ENCODE results near the gene LETM1. TPM values are rescaled to one million over a fixed set of nuclear protein-coding genes. Genes with fewer than 3 reads are reported as not detected.

Gene LETM1
- total and polyA plus RNA-seq, 2 of the 13 experiments (the other 11 are each of a cell fraction or from before 2014, with no cell fraction given): 9.7 to 41.6 TPM

DNA sequence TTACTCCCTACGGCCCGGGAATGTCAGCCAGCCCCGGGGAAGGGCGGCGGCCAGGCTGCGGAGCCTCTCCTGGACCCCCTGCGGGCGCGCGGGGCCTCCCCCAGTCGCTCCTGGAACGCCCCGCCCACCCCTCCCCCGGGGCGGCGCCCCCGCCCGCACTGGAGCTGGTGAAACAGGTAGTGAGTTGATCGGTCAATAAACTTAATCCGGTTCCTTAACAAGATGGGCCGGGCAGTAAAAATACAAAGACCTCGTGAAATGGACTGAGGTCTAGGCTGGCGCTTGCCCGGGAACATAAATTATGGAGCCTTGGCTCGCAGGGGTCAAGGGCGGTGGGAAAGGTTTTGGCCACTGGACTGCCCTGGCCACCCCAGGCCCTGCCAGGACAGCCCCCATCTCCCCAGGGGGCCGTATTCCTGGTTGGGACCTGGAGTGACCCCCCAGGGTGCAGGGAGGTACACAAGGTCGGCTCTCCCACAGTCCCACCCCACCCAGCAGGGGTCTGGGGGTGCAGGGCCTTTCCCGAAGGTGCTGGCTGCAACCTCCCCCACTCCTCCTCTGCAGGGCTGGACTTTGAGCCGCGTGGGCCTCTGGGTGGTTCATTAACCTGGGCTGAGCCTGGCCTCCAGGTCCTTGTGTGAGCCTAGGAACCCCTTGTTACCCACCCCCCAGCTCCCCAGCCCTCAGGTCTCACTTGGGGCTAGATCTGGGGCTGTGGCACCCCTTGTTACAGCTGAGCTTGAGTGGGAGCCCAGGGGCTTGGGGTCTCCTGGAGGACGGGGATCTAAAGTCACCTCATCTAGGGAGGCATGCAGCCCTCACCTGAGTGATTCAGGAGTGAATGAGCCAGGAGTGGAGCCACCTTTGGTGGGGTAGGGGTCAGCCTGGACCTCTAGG is 60.4 kb downstream of the LETM1 start (continued):
- TF ChIP-seq, protein P1, sequence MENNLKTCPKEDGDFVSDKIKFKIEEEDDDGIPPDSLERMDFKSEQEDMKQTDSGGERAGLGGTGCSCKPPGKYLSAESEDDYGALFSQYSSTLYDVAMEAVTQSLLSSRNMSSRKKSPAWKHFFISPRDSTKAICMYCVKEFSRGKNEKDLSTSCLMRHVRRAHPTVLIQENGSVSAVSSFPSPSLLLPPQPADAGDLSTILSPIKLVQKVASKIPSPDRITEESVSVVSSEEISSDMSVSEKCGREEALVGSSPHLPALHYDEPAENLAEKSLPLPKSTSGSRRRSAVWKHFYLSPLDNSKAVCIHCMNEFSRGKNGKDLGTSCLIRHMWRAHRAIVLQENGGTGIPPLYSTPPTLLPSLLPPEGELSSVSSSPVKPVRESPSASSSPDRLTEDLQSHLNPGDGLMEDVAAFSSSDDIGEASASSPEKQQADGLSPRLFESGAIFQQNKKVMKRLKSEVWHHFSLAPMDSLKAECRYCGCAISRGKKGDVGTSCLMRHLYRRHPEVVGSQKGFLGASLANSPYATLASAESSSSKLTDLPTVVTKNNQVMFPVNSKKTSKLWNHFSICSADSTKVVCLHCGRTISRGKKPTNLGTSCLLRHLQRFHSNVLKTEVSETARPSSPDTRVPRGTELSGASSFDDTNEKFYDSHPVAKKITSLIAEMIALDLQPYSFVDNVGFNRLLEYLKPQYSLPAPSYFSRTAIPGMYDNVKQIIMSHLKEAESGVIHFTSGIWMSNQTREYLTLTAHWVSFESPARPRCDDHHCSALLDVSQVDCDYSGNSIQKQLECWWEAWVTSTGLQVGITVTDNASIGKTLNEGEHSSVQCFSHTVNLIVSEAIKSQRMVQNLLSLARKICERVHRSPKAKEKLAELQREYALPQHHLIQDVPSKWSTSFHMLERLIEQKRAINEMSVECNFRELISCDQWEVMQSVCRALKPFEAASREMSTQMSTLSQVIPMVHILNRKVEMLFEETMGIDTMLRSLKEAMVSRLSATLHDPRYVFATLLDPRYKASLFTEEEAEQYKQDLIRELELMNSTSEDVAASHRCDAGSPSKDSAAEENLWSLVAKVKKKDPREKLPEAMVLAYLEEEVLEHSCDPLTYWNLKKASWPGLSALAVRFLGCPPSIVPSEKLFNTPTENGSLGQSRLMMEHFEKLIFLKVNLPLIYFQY (CRISPR knock-in tag; IDR thresholded peaks at IDR 0.05; ENCODE audit: borderline replicate concordance): peak; percentile 58; the same call in 1 of the 2 replicates
- TF ChIP-seq HIVEP1 (CRISPR knock-in tag; IDR thresholded peaks at IDR 0.05) (peak; percentile 94), SP140L (CRISPR knock-in tag; IDR thresholded peaks at IDR 0.05; ENCODE audit: borderline replicate concordance) (0 out of 2 replicates have a peak, but pooled peaks have one; percentile 53), FOXK1 (CRISPR knock-in tag; IDR thresholded peaks at IDR 0.05; ENCODE audit: borderline replicate concordance, low read depth) (no peak), ZBTB1 (CRISPR knock-in tag; IDR thresholded peaks at IDR 0.05; ENCODE audit: borderline replicate concordance) (no peak), ZKSCAN5 (CRISPR knock-in tag; IDR thresholded peaks at IDR 0.05) (0 out of 2 replicates have a peak, but pooled peaks have one; percentile 18), ZBTB20 (CRISPR knock-in tag; IDR thresholded peaks at IDR 0.05; ENCODE audit: borderline replicate concordance, low read depth) (no peak), GABPA (IDR thresholded peaks at IDR 0.05; ENCODE audit: low read depth, low read length) (no peak), GABPA (CRISPR knock-in tag; IDR thresholded peaks at IDR 0.05; ENCODE audit: low read depth) (peak; percentile 34; the same call in 1 of the 2 replicates)
- TF ChIP-seq, protein P2, sequence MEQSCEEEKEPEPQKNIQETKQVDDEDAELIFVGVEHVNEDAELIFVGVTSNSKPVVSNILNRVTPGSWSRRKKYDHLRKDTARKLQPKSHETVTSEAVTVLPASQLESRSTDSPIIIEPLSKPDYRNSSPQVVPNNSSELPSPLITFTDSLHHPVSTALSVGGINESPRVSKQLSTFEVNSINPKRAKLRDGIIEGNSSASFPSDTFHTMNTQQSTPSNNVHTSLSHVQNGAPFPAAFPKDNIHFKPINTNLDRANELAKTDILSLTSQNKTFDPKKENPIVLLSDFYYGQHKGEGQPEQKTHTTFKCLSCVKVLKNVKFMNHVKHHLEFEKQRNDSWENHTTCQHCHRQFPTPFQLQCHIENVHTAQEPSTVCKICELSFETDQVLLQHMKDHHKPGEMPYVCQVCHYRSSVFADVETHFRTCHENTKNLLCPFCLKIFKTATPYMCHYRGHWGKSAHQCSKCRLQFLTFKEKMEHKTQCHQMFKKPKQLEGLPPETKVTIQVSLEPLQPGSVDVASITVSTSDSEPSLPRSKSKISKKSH (CRISPR knock-in tag; IDR thresholded peaks at IDR 0.05; ENCODE audit: borderline replicate concordance): peak; percentile 82; the same call in 1 of the 2 replicates
- TF ChIP-seq, protein P3, sequence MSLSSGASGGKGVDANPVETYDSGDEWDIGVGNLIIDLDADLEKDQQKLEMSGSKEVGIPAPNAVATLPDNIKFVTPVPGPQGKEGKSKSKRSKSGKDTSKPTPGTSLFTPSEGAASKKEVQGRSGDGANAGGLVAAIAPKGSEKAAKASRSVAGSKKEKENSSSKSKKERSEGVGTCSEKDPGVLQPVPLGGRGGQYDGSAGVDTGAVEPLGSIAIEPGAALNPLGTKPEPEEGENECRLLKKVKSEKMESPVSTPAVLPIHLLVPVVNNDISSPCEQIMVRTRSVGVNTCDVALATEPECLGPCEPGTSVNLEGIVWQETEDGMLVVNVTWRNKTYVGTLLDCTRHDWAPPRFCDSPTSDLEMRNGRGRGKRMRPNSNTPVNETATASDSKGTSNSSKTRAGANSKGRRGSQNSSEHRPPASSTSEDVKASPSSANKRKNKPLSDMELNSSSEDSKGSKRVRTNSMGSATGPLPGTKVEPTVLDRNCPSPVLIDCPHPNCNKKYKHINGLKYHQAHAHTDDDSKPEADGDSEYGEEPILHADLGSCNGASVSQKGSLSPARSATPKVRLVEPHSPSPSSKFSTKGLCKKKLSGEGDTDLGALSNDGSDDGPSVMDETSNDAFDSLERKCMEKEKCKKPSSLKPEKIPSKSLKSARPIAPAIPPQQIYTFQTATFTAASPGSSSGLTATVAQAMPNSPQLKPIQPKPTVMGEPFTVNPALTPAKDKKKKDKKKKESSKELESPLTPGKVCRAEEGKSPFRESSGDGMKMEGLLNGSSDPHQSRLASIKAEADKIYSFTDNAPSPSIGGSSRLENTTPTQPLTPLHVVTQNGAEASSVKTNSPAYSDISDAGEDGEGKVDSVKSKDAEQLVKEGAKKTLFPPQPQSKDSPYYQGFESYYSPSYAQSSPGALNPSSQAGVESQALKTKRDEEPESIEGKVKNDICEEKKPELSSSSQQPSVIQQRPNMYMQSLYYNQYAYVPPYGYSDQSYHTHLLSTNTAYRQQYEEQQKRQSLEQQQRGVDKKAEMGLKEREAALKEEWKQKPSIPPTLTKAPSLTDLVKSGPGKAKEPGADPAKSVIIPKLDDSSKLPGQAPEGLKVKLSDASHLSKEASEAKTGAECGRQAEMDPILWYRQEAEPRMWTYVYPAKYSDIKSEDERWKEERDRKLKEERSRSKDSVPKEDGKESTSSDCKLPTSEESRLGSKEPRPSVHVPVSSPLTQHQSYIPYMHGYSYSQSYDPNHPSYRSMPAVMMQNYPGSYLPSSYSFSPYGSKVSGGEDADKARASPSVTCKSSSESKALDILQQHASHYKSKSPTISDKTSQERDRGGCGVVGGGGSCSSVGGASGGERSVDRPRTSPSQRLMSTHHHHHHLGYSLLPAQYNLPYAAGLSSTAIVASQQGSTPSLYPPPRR (CRISPR knock-in tag; IDR thresholded peaks at IDR 0.05; ENCODE audit: borderline replicate concordance): peak; percentile 81; the same call in 1 of the 2 replicates
- TF ChIP-seq, protein P4, sequence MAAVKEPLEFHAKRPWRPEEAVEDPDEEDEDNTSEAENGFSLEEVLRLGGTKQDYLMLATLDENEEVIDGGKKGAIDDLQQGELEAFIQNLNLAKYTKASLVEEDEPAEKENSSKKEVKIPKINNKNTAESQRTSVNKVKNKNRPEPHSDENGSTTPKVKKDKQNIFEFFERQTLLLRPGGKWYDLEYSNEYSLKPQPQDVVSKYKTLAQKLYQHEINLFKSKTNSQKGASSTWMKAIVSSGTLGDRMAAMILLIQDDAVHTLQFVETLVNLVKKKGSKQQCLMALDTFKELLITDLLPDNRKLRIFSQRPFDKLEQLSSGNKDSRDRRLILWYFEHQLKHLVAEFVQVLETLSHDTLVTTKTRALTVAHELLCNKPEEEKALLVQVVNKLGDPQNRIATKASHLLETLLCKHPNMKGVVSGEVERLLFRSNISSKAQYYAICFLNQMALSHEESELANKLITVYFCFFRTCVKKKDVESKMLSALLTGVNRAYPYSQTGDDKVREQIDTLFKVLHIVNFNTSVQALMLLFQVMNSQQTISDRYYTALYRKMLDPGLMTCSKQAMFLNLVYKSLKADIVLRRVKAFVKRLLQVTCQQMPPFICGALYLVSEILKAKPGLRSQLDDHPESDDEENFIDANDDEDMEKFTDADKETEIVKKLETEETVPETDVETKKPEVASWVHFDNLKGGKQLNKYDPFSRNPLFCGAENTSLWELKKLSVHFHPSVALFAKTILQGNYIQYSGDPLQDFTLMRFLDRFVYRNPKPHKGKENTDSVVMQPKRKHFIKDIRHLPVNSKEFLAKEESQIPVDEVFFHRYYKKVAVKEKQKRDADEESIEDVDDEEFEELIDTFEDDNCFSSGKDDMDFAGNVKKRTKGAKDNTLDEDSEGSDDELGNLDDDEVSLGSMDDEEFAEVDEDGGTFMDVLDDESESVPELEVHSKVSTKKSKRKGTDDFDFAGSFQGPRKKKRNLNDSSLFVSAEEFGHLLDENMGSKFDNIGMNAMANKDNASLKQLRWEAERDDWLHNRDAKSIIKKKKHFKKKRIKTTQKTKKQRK (IDR thresholded peaks at IDR 0.05; ENCODE audit: low read length): no peak
